Natural killer cell (primary cell): ENCODE results near the gene PTCH2. TPM values are rescaled to one million over a fixed set of nuclear protein-coding genes. Genes with fewer than 3 reads are reported as not detected.

ENCODE experiments used
- ATAC-seq, 3 donors: fragments of 150-1000 bp in 2 of 3; fragments of 200-7000 bp in 1 of 3; cut with Tn5 transposase; 1 replicate in 1 of 3; 2 replicates in 2 of 3; pipeline ENCODE4 v1.10.0; 2021; ENCODE audit warnings: mild to moderate bottlenecking in 2 of 3, moderate library complexity in 2 of 3
- DNase-seq, 2 donors: peaks; one replicate each; pipeline versions ENCODE4 v3.0.0 to v3.0.0-alpha.2; 2013 to 2021; ENCODE audit warnings: mixed read lengths in 1 of 2
- H3K27ac ChIP-seq: one replicate; pipeline ENCODE4 v1.5.1; 2013; ENCODE audit warnings: mild to moderate bottlenecking, low read length
- H3K27me3 ChIP-seq: one replicate; pipeline ENCODE4 v1.6.1; 2013; ENCODE audit warnings: low read length; ENCODE audit not compliant: control insufficient read depth, insufficient read depth
- H3K36me3 ChIP-seq: one replicate; pipeline ENCODE4 v1.6.1; 2013; ENCODE audit warnings: low read length; ENCODE audit not compliant: control insufficient read depth, insufficient read depth
- H3K4me1 ChIP-seq: one replicate; pipeline ENCODE4 v1.6.1; 2013; ENCODE audit warnings: low read length; ENCODE audit not compliant: control insufficient read depth, insufficient read depth
- H3K4me3 ChIP-seq: one replicate; pipeline ENCODE4 v1.5.1; 2013; ENCODE audit warnings: low read length
- H3K9me3 ChIP-seq: one replicate; pipeline ENCODE4 v1.6.1; 2013; ENCODE audit warnings: low read length; ENCODE audit not compliant: control insufficient read depth, insufficient read depth
- H3K27ac Mint-ChIP-seq, 2 donors: one replicate each; pipeline ENCODE4 v1.8.0; 2022; ENCODE audit warnings: mild to moderate bottlenecking in 2 of 2, mixed read lengths in 2 of 2, moderate library complexity in 1 of 2
- H3K27me3 Mint-ChIP-seq, 2 donors: one replicate each; pipeline ENCODE4 v1.8.0; 2022; ENCODE audit warnings: low read depth in 2 of 2, mixed read lengths in 2 of 2
- H3K36me3 Mint-ChIP-seq: one replicate; pipeline ENCODE4 v1.8.0; 2022; ENCODE audit warnings: mixed read lengths
- H3K4me1 Mint-ChIP-seq, 2 donors: one replicate each; pipeline ENCODE4 v1.8.0; 2022; ENCODE audit warnings: mixed read lengths in 2 of 2
- H3K4me3 Mint-ChIP-seq: one replicate; pipeline ENCODE4 v1.8.0; 2022; ENCODE audit warnings: mild to moderate bottlenecking, moderate library complexity, mixed read lengths
- H3K9me3 Mint-ChIP-seq, 2 donors: one replicate each; pipeline ENCODE4 v1.8.0; 2022; ENCODE audit warnings: mixed read lengths in 2 of 2
- WGBS: methylation state at CpG from one replicate; pipeline ENCODE4 v1.1.7; 2013; ENCODE audit warnings: missing lambda C conversion rate; ENCODE audit not compliant: insufficient coverage; 5-methylcytosine and 5-hydroxymethylcytosine counted together
- intact Hi-C: fragments of 100-400 bp; cut with micrococcal nuclease; formaldehyde crosslinking; loops from one replicate; pipeline ENCODE4 v1.14.2; 2022
- total RNA-seq, 4 donors: library from RNA; stranded (reverse); fragments of 120-200 nt in 1 of 4; gene quantifications; one replicate each; pipeline versions ENCODE4 v1.2.3 to v1.2.4, GENCODE V29; 2013 to 2022
- TF ChIP-seq, protein P1 (sequence below): fragments of 200-600 bp; IDR thresholded peaks from one replicate; pipeline ENCODE4 v1.8.0; 2022; ENCODE audit warnings: antibody characterized with exemption

The PTCH2 gene, protein sequence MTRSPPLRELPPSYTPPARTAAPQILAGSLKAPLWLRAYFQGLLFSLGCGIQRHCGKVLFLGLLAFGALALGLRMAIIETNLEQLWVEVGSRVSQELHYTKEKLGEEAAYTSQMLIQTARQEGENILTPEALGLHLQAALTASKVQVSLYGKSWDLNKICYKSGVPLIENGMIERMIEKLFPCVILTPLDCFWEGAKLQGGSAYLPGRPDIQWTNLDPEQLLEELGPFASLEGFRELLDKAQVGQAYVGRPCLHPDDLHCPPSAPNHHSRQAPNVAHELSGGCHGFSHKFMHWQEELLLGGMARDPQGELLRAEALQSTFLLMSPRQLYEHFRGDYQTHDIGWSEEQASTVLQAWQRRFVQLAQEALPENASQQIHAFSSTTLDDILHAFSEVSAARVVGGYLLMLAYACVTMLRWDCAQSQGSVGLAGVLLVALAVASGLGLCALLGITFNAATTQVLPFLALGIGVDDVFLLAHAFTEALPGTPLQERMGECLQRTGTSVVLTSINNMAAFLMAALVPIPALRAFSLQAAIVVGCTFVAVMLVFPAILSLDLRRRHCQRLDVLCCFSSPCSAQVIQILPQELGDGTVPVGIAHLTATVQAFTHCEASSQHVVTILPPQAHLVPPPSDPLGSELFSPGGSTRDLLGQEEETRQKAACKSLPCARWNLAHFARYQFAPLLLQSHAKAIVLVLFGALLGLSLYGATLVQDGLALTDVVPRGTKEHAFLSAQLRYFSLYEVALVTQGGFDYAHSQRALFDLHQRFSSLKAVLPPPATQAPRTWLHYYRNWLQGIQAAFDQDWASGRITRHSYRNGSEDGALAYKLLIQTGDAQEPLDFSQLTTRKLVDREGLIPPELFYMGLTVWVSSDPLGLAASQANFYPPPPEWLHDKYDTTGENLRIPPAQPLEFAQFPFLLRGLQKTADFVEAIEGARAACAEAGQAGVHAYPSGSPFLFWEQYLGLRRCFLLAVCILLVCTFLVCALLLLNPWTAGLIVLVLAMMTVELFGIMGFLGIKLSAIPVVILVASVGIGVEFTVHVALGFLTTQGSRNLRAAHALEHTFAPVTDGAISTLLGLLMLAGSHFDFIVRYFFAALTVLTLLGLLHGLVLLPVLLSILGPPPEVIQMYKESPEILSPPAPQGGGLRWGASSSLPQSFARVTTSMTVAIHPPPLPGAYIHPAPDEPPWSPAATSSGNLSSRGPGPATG
- total RNA-seq = 1 to 10 TPM; 1.8 to 3.1 (median 2.4) TPM
- total RNA-seq (2013) = 0.16 TPM

DNA sequence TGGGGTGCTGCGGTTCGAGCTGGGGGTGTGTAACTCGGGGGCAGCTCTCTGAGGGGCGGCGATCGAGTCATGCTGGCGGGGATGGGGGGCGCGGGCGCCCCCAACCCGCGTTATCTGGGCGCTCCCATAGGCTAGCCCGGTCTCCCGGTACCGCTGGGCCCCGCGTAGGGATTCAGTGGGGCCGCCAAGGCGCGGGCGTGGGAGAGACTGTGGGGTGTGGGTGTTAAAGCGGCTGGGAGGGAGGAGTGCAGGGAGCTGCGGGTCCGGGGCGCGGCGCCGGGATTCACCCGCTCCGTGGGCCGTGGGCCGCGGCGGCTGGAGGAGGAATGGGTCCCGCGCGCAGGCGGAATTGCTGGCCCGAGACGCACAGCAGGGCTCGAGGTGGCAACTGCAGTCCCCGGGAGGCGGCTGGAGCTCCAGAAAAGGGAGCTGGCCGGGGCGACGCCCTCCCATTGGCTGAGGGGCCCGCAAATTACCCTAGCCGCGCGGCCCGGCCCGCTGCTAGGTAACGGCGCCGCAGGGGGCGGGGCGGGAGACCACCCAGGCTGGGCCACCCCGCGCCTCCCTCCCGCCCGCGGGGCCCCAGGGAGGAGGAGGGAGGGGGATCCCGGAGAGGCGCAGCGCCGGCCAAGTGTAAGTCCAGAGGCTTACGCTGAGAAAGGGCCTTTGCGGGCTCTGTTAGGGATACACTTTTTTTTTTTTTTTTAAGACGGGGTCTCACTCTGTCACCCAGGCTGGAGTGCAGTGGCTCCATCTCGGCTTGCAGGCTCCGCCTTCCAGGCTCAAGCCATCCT, at the start of gene PTCH2:
PTCH2 (minus strand) TSS at position 392 of the 794 bp plus-strand sequence; CDS start at position 71, 321 bp downstream.
- DNase-seq = peak in 1 of 2 donors; percentile 47

DNA sequence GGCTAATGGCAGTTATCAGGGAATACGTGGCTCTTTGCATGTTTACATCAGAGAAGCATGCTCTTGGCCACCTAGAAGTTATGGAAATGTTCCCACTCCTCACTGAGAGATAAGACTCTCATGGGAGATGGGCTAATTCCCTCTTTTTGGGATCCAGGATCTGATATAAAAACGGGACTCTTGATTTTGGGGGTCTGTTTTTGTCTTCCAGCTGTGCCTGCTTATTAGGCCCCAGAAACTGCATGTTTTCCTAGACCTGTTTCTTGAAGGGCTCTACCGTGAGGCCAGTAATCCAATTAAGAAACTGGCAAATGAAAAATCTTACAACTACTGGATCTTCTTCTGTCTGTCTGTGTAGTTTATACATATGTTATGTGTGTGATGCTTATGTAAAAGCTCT, 47.0 kb upstream of the PTCH2 start:
- ATAC-seq (no peak), DNase-seq (no peak)
- Mint-ChIP-seq H3K9me3 (peaks cover 3% of the 10 kb centered on the region in 2 donors), H3K36me3 (peaks cover 14% of the 10 kb centered on the region), H3K4me1 (no peaks in the 10 kb centered on the region), H3K27me3 (no peaks in the 10 kb centered on the region), H3K4me3 (no peak overlapping the region), H3K27ac (no peak overlapping the region)
- H3K9me3 ChIP-seq = peaks cover 7% of the 10 kb centered on the region
- WGBS = 100% methylated on average over 3 of the region's 3 CpGs
- H3K4me1 ChIP-seq = no peaks in the 10 kb centered on the region
- no peak overlapping the region for H3K4me3 ChIP-seq
- H3K36me3 ChIP-seq = peaks cover 8% of the 10 kb centered on the region
- TF ChIP-seq, protein P1, sequence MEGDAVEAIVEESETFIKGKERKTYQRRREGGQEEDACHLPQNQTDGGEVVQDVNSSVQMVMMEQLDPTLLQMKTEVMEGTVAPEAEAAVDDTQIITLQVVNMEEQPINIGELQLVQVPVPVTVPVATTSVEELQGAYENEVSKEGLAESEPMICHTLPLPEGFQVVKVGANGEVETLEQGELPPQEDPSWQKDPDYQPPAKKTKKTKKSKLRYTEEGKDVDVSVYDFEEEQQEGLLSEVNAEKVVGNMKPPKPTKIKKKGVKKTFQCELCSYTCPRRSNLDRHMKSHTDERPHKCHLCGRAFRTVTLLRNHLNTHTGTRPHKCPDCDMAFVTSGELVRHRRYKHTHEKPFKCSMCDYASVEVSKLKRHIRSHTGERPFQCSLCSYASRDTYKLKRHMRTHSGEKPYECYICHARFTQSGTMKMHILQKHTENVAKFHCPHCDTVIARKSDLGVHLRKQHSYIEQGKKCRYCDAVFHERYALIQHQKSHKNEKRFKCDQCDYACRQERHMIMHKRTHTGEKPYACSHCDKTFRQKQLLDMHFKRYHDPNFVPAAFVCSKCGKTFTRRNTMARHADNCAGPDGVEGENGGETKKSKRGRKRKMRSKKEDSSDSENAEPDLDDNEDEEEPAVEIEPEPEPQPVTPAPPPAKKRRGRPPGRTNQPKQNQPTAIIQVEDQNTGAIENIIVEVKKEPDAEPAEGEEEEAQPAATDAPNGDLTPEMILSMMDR = no peak
- no peak overlapping the region for H3K27ac ChIP-seq
- no peaks in the 10 kb centered on the region for H3K27me3 ChIP-seq
- intact Hi-C loops = no loop called here

More for the DNA sequence above, at the start of gene PTCH2:
- H3K4me1 Mint-ChIP-seq = peaks cover 0 to 6% of the 10 kb centered on the region in 2 donors
- H3K27me3 ChIP-seq = peaks cover 11% of the 10 kb centered on the region
- no peak within 1 kb of the TSS for H3K4me3 ChIP-seq
- WGBS = 3% methylated on average over 72 of the region's 72 CpGs
- peaks cover 18 to 26% of the 10 kb centered on the region in 2 donors for H3K27me3 Mint-ChIP-seq
- intact Hi-C loops = no loop called here
- TF ChIP-seq, protein P1 = no peak
- H3K9me3 Mint-ChIP-seq = no peaks in the 10 kb centered on the region
- H3K36me3 ChIP-seq = no peaks in the 10 kb centered on the region
- ATAC-seq = peak in 2 of 3 donors; percentile 62 to 74
- H3K4me1 ChIP-seq = peaks cover 9% of the 10 kb centered on the region
- H3K36me3 Mint-ChIP-seq = no peaks in the 10 kb centered on the region
- H3K27ac ChIP-seq = no peak within 1 kb of the TSS
- H3K9me3 ChIP-seq = no peaks in the 10 kb centered on the region
- no peak within 1 kb of the TSS for H3K27ac Mint-ChIP-seq
- peak within 1 kb of the TSS; percentile 29 for H3K4me3 Mint-ChIP-seq

DNA sequence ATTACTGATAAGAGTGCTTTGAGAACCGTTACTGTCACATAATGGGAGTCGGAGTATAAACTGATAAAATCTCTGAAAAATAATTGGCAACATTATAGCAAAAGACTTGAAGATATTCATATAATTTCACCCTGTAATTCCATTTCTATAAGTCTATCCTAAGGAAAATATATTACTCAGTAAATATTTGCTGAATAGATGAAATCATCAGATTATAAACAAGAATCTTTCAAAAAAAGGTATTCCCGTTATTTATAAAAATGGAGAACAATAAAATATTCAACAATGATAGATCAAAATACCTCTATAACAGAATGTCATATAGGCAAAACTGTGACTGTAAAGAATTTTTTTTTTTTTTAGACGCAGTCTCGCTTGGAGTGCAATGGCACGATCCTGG, 42.4 kb upstream of the PTCH2 start:
- WGBS = 100% methylated on average over 3 of the region's 6 CpGs
- H3K4me3 ChIP-seq = no peak overlapping the region
- peaks cover 3% of the 10 kb centered on the region for H3K9me3 ChIP-seq
- Mint-ChIP-seq H3K4me1 (peaks cover 0 to 3% of the 10 kb centered on the region in 2 donors), H3K4me3 (no peak overlapping the region), H3K27me3 (no peaks in the 10 kb centered on the region), H3K36me3 (peaks cover under 1% of the 10 kb centered on the region), H3K27ac (no peak overlapping the region), H3K9me3 (no peaks in the 10 kb centered on the region)
- H3K27me3 ChIP-seq = no peaks in the 10 kb centered on the region
- H3K27ac ChIP-seq = no peak overlapping the region
- DNase-seq = no peak
- TF ChIP-seq, protein P1 = no peak
- intact Hi-C loops = no loop called here
- peaks cover 19% of the 10 kb centered on the region for H3K36me3 ChIP-seq
- no peak for ATAC-seq
- no peaks in the 10 kb centered on the region for H3K4me1 ChIP-seq
